Activated T-cell treated with anti-CD3 and anti-CD28 coated beads, Interleukin-2, amount 50 U/mL, for 1 hour (primary cell): ENCODE data around the gene C3orf18.
A peak's percentile ranks its signal among the peaks of the same experiment; 100 is the strongest.

Experiments
- DNase-seq: peaks from one replicate; pipeline ENCODE4 v3.0.0-alpha.2; 2020

Gene C3orf18

DNA sequence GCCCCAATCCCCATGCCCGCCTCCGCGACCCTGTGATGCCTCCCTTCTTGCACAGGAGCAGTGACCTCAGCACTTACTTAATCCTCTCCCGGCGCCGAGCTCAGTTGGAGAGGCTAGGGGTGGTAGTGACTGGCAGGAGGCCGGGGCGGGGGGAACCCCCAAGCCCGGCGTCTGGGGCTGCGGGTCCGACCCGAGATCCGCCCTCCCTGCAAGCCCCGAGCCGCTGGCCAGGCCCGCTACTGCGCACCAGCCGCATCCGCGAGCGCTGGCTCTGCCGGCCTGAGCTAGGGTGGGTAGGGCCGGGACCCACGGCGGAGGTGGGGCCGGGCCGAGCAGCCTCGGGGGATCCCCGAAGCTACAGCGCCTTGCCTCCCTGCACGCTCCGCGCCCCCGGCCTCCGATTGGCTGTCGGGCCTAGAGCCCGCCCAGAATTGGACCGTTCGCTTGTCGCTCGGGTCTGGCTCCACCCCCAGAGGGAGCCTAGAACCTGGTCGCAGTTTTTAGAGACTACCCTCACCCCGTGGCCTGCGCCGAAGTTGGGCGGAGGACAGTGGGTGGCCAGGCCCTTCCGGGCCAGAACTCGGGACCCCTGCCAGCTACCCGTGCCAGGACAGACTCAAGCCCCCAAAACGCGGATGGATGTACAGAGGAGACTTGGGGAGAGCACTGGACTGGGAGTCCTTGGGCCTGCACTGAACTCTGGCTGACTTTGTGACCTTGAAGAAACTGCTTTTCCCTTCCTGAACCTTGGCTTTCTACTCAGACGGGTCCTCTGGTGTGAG lies at the start of gene C3orf18:
Gene C3orf18 (minus strand): TSS at position 362 of the 782 bp plus-strand sequence. CDS start 2,048 bp downstream, outside the sequence.
- peak; percentile 93 for DNase-seq

DNA sequence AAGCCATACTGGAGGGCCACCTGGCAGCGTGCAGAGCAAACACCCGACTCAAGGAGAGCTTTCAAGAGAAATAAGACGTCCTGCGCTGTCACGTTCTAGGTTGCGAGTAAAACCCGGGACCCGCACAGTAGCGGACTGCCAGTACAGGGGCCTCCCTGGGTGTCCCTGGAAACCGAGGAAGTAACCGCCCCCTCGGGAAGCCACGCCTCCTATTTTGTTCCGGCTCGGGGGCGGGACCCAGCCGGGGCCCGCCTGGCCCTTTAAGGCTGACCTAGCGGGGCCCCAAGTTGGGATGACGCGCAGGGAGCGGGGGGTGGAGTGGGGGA lies 49.2 kb upstream of the C3orf18 start:
- DNase-seq, result peak; percentile 97

DNA sequence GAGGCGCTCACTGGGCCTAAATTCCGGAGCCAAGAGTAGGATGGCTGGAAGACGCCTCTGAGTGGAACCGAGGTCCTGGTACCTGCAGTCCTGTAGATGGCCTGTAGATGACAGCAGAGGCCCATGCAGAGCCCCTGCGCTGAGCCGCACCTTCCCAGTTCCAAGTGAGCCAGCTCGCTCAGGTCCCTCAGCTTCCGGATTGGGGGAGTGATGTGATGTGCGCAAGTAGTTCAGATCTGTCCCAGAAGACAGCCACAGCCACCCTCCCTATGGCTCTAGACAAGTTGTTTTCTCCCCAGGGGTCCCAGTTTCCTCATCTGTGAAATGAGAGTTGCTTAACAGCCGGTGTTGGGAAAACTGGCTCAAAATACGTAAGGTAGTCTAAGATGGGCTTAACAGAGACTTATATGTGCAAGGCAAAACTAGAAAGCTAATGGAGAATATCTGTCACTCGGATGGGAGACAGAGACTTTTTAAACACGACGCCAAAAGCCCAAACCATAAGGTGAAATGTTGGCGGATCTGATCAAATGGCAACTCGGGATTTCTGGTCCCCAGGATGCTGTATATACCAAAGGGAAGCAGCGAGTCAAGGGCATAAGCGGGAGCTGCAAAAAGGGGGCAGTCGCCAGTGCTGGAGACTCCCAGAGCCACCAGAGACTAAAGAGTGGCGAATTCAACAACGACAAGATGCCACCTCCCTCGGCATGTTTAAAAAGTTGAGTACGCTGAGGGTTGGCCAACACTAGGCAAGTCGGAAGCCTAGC lies 48.6 kb upstream of the C3orf18 start:
- peak; percentile 83 for DNase-seq

DNA sequence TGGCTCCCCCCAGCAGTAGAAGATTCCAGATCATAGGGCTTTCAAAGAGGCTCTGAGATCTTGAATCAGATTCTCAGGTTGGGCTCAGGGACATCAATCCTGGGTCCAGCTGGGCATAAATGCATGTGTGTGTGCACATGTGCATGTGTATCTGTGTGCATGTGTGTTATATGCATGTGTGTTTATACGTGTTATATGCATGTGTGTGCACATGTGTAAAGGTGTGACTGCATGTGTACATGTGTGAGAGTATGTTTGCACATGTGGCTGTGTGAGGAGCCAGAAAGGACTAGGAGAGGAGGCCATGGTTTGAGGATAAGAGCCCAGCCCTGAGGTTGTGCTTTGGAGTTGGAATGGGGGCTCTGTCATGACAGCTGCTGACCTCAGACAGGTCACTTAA lies 47.6 kb upstream of the C3orf18 start:
- no peak for DNase-seq

DNA sequence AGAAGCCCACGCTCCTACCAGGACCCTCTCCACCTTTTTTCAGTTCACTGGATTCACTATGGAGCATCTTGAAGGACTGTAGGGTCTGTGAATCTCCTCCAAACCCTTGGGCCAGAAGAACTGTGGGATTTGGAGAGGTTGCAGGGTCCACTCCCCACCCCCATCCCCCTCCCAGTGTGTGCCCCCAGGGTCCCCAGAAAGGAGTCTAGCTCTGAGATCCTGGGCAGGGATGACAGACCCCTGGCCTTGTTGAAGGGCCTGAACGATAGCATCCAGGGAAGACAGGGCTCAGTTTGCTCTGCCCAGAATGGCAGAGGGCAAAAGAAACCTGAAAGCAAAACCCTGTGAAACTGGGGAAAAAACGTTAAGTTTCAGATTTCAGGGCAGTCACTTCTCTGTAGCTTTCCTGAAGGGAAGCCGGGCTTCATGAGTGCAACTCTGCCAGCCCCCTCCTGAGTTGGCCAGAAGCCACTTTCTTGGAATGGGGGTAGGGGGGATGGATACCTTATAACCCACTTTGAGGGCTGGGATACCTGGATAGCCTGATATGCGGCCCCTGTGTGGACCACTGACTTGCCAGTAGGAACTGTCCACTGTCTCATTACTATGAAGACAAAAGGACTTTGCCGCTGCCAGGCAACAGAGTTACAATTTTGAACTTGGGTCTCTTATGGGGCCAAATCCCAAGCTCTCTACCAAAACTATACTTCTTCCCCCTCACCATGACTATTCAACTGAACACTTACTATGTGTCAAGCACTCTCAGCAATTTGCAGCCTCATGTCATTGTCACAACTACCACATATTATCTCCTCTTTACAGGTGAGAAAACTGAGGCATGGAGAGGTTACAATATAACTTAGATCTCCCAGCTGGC lies 45.7 kb upstream of the C3orf18 start:
- no peak for DNase-seq

DNA sequence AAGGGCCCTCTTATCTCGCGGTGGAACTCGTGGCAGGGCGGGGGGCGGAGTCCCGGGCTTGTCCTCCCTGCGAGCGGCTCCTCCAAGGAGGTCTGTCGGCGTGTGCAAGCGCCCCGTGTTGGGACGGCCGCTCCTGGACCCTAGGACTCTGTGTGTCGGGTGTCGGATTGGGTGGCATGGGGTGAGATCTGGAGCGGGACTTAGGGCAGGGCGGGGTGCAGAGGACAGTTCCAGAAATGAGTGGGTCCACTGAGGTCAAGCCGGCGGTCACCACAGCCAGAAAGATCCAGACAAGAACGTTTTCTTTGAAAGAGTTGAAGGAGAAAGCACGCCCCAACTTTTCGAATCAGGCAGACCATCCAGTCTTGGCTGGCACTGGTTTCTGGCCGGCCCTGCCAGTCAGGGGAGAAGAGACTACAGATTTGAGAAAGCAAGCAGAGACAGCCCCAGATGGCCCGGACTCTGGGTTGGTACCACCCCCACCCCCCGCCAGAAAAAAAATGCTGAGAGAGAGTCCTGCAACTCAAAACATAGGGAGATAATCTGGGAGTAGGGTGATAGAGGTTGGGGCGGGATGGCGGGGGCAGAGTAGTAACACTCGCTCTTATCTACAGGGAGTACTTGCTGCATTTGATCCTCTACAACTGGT lies 44.8 kb upstream of the C3orf18 start:
- DNase-seq, result peak; percentile 50

DNA sequence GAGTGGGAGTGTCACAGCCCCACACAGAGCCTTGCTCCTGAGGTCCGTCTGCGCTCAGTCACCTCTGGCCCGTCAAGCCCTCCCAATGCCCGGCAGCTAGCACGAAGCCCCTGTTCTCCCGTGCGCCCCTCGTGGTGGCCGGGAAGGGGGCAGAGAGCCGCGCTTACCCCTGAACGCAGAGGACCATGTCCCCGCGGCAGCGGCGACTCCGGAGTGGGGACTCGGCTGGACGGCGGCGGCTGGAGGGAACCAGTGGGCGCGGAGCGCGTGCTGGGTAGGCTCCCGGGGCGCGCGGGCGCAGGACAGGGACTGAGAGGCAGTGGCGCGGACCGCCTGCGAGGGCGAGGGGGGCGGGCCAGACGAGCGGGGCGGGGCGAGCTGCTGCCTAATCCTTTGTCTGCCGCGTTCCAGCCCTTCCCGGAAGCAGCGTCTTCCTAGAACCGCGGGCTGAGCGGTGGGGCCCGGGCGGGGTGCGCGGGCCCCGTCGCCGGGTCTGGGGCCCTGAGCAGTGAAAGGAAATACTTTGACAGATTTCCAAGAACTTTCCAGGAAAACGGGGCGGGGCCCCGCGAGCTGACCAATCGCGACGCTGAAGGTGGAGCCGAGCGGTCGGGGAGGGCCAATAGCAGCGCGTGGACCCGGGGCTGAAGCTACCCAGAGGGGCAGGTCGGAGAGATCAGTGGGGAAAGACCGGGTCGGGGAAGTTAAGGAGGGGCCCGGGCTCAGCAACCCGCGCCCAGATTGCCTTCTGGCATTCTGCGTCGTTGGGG lies 44.1 kb upstream of the C3orf18 start, which contains the start of gene CISH:
Gene CISH (minus strand): TSS at position 311 of the 770 bp plus-strand sequence. CDS start 124 bp downstream, at position 187.
- peak; percentile 96 for DNase-seq

DNA sequence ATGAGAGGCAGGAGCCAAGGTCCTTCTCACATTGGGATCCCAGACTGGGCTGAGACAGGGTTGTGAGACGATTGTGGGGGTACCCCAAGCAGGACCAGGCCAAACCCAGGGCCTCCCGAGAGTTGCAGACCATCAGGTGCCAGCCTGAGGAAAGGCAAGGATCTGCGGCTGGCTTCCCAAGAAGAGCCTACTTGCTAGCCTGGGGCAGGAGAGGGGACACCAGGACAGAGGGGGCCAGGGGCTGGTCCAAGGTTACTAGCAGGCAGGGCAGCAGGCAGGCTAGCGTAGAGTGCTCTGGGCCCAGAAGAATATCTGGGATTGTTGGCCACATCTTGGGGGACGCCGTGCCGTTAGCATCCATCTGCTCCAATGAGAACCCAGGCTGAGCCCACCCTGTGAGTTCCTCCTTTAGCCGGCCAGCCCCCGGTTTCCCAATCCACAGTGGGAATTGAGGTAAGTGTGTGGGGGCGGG lies 43.5 kb upstream of the C3orf18 start:
- DNase-seq, result no peak

DNA sequence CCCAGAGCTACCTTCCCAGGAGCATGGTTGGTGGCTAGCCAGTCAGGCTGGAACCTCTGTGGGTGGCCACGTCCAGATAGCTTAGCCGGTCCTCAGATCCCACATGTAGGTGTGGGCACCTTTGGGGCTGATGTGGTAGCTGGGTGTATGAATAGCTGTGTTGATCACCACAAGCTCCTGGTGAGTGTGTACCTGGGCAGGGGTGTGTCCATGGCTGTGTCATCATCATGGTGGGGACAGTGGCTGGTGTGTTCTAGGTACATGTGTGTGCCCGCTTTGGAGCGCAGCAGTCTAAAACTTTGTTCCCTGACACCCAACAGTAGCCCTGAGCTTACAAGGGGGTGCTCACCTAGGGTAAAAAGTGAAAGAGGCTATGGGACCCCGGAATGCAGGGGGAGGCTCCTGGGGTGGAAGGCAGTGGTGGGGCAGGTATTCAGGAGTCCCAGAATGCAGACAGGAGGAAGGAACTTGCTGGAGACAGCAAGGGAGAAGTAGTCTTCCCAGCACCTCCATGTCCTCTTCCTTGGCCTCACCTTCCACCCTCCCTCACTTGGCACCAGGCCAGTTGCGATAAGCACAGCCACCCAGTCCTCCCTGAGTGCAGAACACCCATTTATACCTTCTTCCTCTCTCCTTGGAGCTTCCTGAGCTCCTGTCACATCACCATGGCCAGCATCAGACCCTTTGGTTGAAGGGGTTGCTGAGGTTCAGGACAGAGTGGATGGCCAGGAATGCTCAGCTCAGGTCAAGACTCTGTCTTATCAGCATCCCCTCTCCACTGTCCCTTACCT lies 42.8 kb upstream of the C3orf18 start:
- peak; percentile 48 for DNase-seq

DNA sequence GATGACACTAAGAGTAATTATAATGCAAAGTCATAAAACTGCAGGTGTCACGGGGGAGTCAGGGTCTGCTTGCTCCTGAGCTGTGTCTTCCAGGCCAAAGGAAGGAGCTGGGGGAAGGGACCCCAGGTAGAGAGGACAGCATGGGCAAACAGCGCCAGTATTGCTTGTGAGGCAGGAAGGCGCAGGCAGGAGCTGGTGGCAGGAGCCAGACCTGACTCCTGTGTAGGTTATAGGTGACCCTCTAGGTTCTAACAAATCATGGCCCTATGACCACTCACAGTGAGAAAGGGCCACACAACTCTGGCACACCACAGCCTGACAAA lies 42.2 kb upstream of the C3orf18 start:
- no peak for DNase-seq

DNA sequence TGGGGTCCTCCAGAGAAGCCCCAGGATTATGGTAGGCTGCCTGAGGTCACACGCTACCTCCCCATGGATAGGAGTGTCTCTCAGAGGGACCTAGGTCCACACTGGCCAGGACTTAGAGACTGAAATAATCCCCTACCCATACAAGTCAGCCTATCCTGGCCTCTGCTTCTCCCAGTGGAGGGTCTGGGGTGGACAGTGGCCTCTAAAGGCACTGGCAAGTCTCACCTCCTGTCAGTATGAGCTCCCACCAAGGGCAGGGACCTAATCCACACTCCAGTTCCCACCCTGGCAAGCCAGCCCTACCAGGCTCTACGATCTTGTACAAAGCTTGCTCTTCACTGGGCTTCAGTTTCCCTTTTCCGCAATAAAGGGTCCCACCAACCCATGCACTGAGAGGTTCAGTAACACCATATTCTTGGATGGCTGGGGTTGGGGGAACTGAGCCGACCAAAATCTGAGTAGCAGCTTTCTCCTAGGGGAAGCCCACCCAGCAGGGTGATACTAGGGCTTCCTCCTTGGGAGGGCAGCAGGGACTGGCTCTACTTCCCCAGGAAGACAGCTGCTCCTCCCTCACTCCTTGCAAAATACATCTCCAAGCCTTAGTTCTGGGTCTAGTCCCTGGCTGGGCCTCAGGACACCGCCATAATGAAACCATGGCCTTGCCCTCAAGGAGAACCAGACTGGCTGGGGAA lies 41.7 kb upstream of the C3orf18 start:
- no peak for DNase-seq

DNA sequence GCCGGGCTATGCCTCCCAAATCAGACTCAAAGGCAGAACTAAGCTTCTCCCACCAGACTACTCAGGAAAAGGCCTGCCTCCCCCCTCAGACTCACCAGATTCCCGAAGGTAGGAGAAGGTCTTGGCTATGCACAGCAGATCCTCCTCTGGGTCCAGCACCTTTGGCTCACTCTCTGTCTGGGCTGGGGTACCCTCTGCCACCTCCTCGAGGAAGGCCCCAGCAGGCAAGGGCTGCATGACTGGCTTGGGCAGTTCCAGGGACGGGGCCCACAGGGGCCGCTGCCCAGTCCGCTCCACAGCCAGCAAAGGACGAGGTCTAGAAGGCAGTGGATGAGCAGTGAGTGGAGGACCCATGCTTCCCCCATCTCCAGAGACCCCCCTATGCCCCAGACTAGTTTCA lies 40.7 kb upstream of the C3orf18 start:
- DNase-seq, result no peak

DNA sequence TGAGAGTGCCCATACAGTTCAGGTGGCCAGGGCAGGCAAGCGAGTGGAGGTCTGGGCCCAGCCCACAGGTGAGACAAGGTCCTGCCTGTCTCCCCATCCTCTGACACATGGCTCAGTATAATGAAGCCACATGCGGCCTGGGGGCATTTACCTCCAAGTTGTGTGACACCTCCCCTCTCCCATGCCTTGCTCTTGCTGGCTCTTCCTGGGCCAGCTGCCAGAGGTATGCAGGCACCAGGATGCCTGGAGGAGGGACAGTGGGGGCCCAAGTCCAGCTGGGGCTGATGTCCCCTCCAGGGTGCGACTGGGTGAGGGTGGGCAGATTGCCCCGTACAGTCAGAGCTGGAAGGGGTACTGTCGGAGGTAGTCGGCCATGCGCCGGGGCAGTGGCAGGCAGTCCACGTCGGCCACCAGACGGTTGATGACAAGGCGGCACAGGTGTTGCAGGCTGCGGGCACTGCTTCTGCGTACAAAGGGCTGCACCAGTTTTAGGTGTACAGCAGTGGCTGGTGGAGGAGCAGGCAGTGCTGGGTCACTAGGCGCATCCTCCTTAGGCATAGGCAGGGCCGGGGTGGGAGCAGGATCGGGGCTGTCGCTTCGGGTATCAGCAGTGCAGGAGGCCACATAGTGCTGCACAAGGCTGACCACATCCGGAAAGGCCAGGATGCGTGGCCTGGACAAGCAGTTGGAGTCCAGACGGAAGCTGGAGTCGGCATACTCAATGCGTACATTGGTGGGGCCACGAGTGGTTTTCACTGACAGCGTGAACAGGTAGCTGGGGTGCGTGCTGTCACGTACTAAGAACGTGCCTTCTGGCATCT lies 39.9 kb upstream of the C3orf18 start:
- no peak for DNase-seq

DNA sequence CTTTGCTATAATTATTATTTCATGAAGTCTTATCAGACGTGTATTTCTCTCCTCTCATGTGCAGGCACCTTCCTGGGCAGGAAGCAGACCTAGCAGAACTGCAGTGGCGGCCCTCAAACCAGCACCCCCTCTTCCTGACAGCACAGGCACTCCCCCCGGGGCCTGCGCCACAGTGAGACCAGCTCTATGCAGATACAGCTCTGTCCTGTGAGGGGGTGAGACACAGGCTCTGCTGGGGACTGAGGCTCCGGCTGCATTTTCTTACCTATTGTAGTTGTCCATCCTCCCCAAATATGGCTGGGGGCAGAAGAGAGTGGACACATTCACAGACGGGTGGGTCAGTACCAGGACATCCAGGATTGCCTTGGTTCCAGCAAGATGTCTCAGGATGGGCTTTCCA lies 39.0 kb upstream of the C3orf18 start:
- DNase-seq, result peak; percentile 46

DNA sequence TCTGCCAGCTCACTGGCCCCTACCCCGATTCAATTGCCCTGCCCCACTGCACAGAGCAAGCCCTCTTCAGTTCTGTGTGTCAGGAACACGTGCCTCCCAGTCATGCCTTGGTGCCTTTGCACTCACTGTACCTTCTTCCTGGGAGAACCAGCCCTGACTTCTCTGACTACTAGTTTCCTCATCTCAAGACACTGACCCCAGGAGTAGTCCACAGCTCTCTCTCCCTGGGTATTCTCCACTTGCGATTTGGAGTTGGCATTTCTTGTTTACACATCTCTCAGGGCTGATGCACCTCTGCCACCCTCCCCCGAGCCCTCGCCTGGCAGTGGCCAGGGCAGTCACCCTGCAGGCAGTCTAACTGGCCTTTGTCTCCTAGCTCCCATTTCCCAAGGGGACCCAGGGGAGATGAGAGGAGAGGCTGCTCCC lies 38.4 kb upstream of the C3orf18 start:
- DNase-seq, result no peak

DNA sequence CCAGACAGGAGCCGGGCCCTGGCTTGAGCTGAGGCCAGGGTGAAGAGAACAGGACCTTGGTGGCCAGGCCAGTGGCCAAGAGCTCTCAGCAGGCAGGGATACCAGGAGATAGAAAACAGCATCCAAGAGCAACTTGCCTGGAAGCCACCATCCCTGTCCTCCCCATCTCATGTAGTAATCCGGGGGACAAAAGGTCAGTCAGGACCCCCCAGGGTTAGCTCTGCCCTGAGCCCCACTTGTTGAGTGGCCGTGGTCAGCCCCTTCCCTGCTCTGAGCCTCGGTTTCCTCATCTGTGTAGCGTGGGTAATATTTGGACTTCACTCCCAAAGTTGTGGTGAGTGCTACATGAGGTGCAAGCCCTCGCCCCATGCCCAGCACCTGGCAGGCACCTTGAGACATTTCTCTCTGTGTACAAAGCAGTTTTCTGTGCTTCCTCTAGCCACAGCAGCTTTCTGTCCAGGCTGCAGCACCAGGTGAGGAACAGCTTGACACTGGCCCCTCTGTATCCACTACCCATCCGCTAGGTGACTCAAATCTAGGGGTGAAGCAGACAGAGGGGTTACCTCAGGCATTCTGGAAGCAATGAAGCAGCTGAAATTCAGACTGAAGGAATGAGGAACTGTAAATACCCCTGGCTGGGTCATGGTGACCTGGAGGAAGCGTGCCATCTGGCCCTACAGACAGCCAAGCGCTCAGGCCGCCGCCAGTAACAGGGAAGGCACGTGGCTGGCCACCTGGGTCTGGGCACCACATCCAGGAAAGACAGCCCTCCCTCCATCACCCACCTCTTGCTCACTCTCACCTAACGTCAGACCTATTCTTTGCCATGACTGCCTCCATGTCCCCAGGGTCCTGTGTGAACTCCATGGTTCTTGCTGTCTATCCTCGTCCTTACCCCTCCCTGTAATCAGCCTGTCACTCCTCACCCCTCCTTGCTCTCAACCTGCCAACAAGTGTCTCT lies 37.4 kb upstream of the C3orf18 start:
- no peak for DNase-seq

DNA sequence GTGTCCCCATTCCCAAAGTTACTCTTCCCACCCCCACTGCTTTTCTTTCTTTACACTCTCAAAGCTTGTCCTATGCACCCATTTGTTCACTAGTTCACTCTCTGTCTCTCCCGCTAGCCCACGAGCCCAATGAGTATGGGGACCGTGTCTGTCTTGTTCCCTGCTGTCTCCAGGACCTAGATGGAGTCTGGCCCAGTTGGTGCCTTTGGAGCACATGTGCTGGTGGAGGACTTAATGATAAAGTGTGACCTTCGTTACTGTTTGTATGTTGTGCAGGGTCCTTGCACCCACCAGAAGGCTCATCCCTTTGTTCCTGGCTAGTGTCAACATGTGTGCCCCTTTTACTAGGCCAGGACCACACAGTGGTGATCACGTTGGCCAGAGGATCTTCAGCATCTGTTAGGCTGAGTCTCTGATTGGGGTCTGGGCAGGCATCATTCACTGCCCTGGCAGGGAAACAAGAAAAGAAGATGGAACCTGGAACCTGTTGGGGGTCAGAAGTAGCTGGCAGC lies 36.6 kb upstream of the C3orf18 start:
- no peak for DNase-seq
